NB4 (cell line): Measurements from ENCODE around the gene HGFAC.

Source experiments
- CTCF ChIP-seq: IDR thresholded peaks from one replicate; pipeline ENCODE4 v1.5.1; 2012; ENCODE audit warnings: low read depth, low read length
- POLR2A ChIP-seq: IDR thresholded peaks from 2 replicates; pipeline ENCODE4 v1.6.1; 2011; ENCODE audit warnings: mild to moderate bottlenecking; ENCODE audit not compliant: insufficient read length; ENCODE audit errors: extremely low read depth

GRCh38 chr4:3442959-3443749 lies 1.4 kb downstream of the HGFAC start:
- TF ChIP-seq POLR2A, result no peak
- peak; percentile 96 for TF ChIP-seq CTCF
